GM21360 (cell line): ENCODE results near the gene OSGIN1.
A peak's percentile ranks its signal among the peaks of the same experiment; 100 is the strongest.

Experiments
- ATAC-seq: cut with Tn5 transposase; IDR thresholded peaks from one replicate; pipeline ENCODE4 v1.9.1; 2021; ENCODE audit warnings: mild to moderate bottlenecking, moderate library complexity; ENCODE audit not compliant: unreplicated experiment

OSGIN1 gene

GRCh38 chr16:83925957-83926725 is 26.9 kb upstream of the OSGIN1 start:
- no peak for ATAC-seq

- peak; percentile 68 for ATAC-seq
These were observed 26.2 kb upstream of the OSGIN1 start for GRCh38 chr16:83926726-83927397.

GRCh38 chr16:83928341-83929055 is 24.5 kb upstream of the OSGIN1 start:
- ATAC-seq = no peak

- ATAC-seq = no peak
These were observed 23.1 kb upstream of the OSGIN1 start for GRCh38 chr16:83929811-83930555.

GRCh38 chr16:83930730-83931500 is 22.1 kb upstream of the OSGIN1 start:
- ATAC-seq = no peak

GRCh38 chr16:83931556-83931955 is 21.5 kb upstream of the OSGIN1 start:
- ATAC-seq = no peak

- no peak for ATAC-seq
These were observed 20.7 kb upstream of the OSGIN1 start for GRCh38 chr16:83932304-83932703.

GRCh38 chr16:83932955-83933673 is 19.9 kb upstream of the OSGIN1 start:
- ATAC-seq = no peak

GRCh38 chr16:83933885-83934683 is 19.0 kb upstream of the OSGIN1 start:
- ATAC-seq = no peak

GRCh38 chr16:83934684-83934977 is 18.4 kb upstream of the OSGIN1 start:
- ATAC-seq = no peak

- ATAC-seq = no peak
These were observed 17.8 kb upstream of the OSGIN1 start for GRCh38 chr16:83935005-83935857.

- no peak for ATAC-seq
These were observed 17.2 kb upstream of the OSGIN1 start for GRCh38 chr16:83935858-83936255.

- no peak for ATAC-seq
These were observed 16.4 kb upstream of the OSGIN1 start for GRCh38 chr16:83936581-83937165.

- no peak for ATAC-seq
These were observed 15.8 kb upstream of the OSGIN1 start for GRCh38 chr16:83937267-83937666.

- ATAC-seq = no peak
These were observed 14.8 kb upstream of the OSGIN1 start for GRCh38 chr16:83937922-83938885.

GRCh38 chr16:83939266-83939855 is 13.7 kb upstream of the OSGIN1 start:
- ATAC-seq = no peak
